HEK293 (cell line): ENCODE data around the gene SLC43A1.

Experiments used
- FEZF1 ChIP-seq: fragments of 450-650 bp; formaldehyde crosslinking; IDR thresholded peaks from 2 replicates; pipeline ENCODE4 v1.5.1; 2016; ENCODE audit warnings: missing biosample characterization, missing genetic modification characterization
- GFI1B ChIP-seq: fragments of 450-650 bp; formaldehyde crosslinking; IDR thresholded peaks from 2 replicates; pipeline ENCODE4 v1.5.1; 2016; ENCODE audit warnings: missing biosample characterization, missing genetic modification characterization
- IKZF3 ChIP-seq: fragments of 450-650 bp; IDR thresholded peaks from 2 replicates; pipeline ENCODE4 v1.5.0; 2018; ENCODE audit warnings: missing biosample characterization, mild to moderate bottlenecking, missing genetic modification characterization, moderate library complexity
- MZF1 ChIP-seq: fragments of 450-650 bp; formaldehyde crosslinking; IDR thresholded peaks from 2 replicates; pipeline ENCODE4 v1.5.1; 2017; ENCODE audit warnings: missing biosample characterization, missing genetic modification characterization, borderline replicate concordance
- SCRT1 ChIP-seq: fragments of 450-650 bp; formaldehyde crosslinking; IDR thresholded peaks from 2 replicates; pipeline ENCODE4 v1.5.1; 2016; ENCODE audit warnings: missing biosample characterization, missing genetic modification characterization, borderline replicate concordance
- SCRT2 ChIP-seq: fragments of 450-650 bp; formaldehyde crosslinking; IDR thresholded peaks from 2 replicates; pipeline ENCODE4 v1.5.1; 2016; ENCODE audit warnings: missing biosample characterization, missing genetic modification characterization
- WT1 ChIP-seq: fragments of 450-650 bp; formaldehyde crosslinking; IDR thresholded peaks from 2 replicates; pipeline ENCODE4 v1.5.1; 2016; ENCODE audit warnings: missing biosample characterization, missing genetic modification characterization
- ZBTB7A ChIP-seq: fragments of 450-650 bp; formaldehyde crosslinking; IDR thresholded peaks from 2 replicates; pipeline ENCODE4 v1.5.1; 2016; ENCODE audit warnings: low read depth, missing biosample characterization, missing genetic modification characterization
- ZNF140 ChIP-seq: fragments of 450-650 bp; formaldehyde crosslinking; IDR thresholded peaks from 2 replicates; pipeline ENCODE4 v1.5.1; 2016; ENCODE audit warnings: missing biosample characterization, missing genetic modification characterization
- ZNF157 ChIP-seq: fragments of 450-650 bp; formaldehyde crosslinking; IDR thresholded peaks from 2 replicates; pipeline ENCODE4 v1.5.1; 2016; ENCODE audit warnings: missing biosample characterization, missing genetic modification characterization
- ZNF239 ChIP-seq: fragments of 450-650 bp; formaldehyde crosslinking; IDR thresholded peaks from 2 replicates; pipeline ENCODE4 v1.5.1; 2016; ENCODE audit warnings: missing biosample characterization, missing genetic modification characterization
- ZNF311 ChIP-seq: fragments of 450-650 bp; formaldehyde crosslinking; IDR thresholded peaks from 2 replicates; pipeline ENCODE4 v1.5.1; 2017; ENCODE audit warnings: missing biosample characterization, missing genetic modification characterization, borderline replicate concordance
- ZNF341 ChIP-seq: fragments of 450-650 bp; formaldehyde crosslinking; IDR thresholded peaks from 2 replicates; pipeline ENCODE4; 2016; ENCODE audit warnings: low read depth, missing biosample characterization, missing genetic modification characterization
- ZNF404 ChIP-seq: fragments of 450-650 bp; formaldehyde crosslinking; IDR thresholded peaks from 2 replicates; pipeline ENCODE4 v1.5.1; 2017; ENCODE audit warnings: missing biosample characterization, missing genetic modification characterization
- ZNF510 ChIP-seq: fragments of 450-650 bp; formaldehyde crosslinking; IDR thresholded peaks from 2 replicates; pipeline ENCODE4 v1.5.1; 2018; ENCODE audit warnings: mild to moderate bottlenecking, missing genetic modification characterization, missing biosample characterization; ENCODE audit not compliant: insufficient replicate concordance
- ZNF561 ChIP-seq: fragments of 450-650 bp; IDR thresholded peaks from 2 replicates; pipeline ENCODE4 v1.5.1; 2018; ENCODE audit warnings: missing biosample characterization, missing genetic modification characterization, borderline replicate concordance
- TF ChIP-seq, protein P1 (sequence below): fragments of 450-650 bp; formaldehyde crosslinking; IDR thresholded peaks from 2 replicates; pipeline ENCODE4 v1.5.1; 2016; ENCODE audit warnings: missing biosample characterization, missing genetic modification characterization
- TF ChIP-seq, protein P2 (sequence below): fragments of 450-650 bp; formaldehyde crosslinking; IDR thresholded peaks from 2 replicates; pipeline ENCODE4 v1.5.1; 2016; ENCODE audit warnings: missing biosample characterization, missing genetic modification characterization
- TF ChIP-seq, protein P3 (sequence below): fragments of 450-650 bp; formaldehyde crosslinking; IDR thresholded peaks from 2 replicates; pipeline ENCODE4 v1.5.1; 2016; ENCODE audit warnings: missing biosample characterization, missing genetic modification characterization
- TF ChIP-seq, protein P4 (sequence below): fragments of 450-650 bp; formaldehyde crosslinking; IDR thresholded peaks from 2 replicates; pipeline ENCODE4 v1.5.1; 2016; ENCODE audit warnings: missing biosample characterization, missing genetic modification characterization

The SLC43A1 gene

DNA sequence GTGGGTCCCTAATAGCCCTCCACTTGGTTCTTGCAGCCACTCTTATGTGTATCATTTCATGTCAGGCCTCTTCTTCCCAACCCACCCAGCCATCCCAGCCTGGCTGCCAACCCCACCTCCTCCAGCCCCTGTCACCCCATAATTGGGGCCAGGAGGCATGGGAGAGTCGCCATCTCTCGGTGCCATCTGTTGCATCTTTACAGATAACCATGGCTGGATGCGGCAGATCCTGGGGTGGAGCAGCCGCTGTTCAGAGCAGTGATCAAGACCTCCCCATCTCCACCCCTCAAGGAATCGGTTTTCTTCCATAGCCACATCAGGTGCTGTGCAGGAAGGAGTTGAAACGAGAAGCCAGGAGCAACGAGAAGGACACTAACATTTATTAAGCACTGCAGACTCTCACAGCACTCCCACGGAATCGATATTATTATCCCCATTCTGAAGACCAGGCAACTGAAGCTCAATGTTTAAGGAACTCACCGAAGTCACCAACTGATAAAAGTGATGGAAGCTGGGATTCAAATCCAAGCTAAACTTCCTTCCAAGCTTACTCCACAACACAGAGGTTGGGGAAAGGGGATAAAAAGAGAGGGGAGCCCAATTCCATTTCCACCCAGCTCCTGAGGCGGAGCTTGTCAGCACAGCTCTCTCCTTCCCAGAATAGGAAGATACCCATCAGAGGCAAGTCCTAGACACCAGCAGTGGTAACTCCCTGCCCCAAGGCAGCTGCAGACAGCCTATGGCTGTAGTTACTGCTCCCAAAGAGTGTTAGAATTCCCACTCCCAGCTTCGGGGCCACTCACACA is 2.7 kb downstream of the SLC43A1 start (continued):
- TF ChIP-seq, protein P1, sequence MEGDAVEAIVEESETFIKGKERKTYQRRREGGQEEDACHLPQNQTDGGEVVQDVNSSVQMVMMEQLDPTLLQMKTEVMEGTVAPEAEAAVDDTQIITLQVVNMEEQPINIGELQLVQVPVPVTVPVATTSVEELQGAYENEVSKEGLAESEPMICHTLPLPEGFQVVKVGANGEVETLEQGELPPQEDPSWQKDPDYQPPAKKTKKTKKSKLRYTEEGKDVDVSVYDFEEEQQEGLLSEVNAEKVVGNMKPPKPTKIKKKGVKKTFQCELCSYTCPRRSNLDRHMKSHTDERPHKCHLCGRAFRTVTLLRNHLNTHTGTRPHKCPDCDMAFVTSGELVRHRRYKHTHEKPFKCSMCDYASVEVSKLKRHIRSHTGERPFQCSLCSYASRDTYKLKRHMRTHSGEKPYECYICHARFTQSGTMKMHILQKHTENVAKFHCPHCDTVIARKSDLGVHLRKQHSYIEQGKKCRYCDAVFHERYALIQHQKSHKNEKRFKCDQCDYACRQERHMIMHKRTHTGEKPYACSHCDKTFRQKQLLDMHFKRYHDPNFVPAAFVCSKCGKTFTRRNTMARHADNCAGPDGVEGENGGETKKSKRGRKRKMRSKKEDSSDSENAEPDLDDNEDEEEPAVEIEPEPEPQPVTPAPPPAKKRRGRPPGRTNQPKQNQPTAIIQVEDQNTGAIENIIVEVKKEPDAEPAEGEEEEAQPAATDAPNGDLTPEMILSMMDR: no peak
- TF ChIP-seq ZNF140 (no peak), ZNF341 (tag by site-specific recombination) (peak; percentile 70), SCRT2 (tag by site-specific recombination) (peak; percentile 73; the same call in 1 of the 2 replicates), IKZF3 (tag by site-specific recombination) (peak; percentile 23; the same call in 1 of the 2 replicates), ZNF561 (tag by site-specific recombination) (no peak), GFI1B (tag by site-specific recombination) (no peak), MZF1 (no peak), ZNF311 (tag by site-specific recombination) (no peak), WT1 (tag by site-specific recombination) (no peak), ZNF510 (tag by site-specific recombination) (no peak), ZNF404 (tag by site-specific recombination) (no peak), FEZF1 (tag by site-specific recombination) (no peak), ZNF239 (no peak), ZBTB7A (tag by site-specific recombination) (no peak), SCRT1 (peak; percentile 18; the same call in 1 of the 2 replicates), ZNF157 (tag by site-specific recombination) (no peak)
- TF ChIP-seq, protein P2, sequence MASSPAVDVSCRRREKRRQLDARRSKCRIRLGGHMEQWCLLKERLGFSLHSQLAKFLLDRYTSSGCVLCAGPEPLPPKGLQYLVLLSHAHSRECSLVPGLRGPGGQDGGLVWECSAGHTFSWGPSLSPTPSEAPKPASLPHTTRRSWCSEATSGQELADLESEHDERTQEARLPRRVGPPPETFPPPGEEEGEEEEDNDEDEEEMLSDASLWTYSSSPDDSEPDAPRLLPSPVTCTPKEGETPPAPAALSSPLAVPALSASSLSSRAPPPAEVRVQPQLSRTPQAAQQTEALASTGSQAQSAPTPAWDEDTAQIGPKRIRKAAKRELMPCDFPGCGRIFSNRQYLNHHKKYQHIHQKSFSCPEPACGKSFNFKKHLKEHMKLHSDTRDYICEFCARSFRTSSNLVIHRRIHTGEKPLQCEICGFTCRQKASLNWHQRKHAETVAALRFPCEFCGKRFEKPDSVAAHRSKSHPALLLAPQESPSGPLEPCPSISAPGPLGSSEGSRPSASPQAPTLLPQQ (tag by site-specific recombination): no peak
- TF ChIP-seq, protein P3, sequence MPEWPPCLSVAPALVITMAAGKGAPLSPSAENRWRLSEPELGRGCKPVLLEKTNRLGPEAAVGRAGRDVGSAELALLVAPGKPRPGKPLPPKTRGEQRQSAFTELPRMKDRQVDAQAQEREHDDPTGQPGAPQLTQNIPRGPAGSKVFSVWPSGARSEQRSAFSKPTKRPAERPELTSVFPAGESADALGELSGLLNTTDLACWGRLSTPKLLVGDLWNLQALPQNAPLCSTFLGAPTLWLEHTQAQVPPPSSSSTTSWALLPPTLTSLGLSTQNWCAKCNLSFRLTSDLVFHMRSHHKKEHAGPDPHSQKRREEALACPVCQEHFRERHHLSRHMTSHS (tag by site-specific recombination): no peak
- TF ChIP-seq, protein P4, sequence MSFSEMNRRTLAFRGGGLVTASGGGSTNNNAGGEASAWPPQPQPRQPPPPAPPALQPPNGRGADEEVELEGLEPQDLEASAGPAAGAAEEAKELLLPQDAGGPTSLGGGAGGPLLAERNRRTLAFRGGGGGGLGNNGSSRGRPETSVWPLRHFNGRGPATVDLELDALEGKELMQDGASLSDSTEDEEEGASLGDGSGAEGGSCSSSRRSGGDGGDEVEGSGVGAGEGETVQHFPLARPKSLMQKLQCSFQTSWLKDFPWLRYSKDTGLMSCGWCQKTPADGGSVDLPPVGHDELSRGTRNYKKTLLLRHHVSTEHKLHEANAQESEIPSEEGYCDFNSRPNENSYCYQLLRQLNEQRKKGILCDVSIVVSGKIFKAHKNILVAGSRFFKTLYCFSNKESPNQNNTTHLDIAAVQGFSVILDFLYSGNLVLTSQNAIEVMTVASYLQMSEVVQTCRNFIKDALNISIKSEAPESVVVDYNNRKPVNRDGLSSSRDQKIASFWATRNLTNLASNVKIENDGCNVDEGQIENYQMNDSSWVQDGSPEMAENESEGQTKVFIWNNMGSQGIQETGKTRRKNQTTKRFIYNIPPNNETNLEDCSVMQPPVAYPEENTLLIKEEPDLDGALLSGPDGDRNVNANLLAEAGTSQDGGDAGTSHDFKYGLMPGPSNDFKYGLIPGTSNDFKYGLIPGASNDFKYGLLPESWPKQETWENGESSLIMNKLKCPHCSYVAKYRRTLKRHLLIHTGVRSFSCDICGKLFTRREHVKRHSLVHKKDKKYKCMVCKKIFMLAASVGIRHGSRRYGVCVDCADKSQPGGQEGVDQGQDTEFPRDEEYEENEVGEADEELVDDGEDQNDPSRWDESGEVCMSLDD (tag by site-specific recombination): no peak
- TF ChIP-seq, all 188 proteins: peak for 5
